Liver (tissue), 3 donors: ENCODE data around the gene PINK1.

Experiments used
- CTCF ChIP-seq: fragments of 150-350 bp; IDR thresholded peaks from 2 replicates; pipeline ENCODE4 v1.5.1; 2017; ENCODE audit warnings: improper control_type of control experiment, low read depth, low read length; ENCODE audit not compliant: missing input control
- FOXA1 ChIP-seq: IDR thresholded peaks from 2 replicates; pipeline ENCODE4 v1.6.1; 2016; ENCODE audit warnings: antibody characterized with exemption
- MAX ChIP-seq: IDR thresholded peaks from 2 replicates; pipeline ENCODE4 v1.6.1; 2016; ENCODE audit warnings: antibody characterized with exemption
- RAD21 ChIP-seq, 2 donors: IDR thresholded peaks; 2 replicates each; pipeline ENCODE4 v1.6.1; 2016; ENCODE audit warnings: antibody characterized with exemption in 2 of 2, mild to moderate bottlenecking in 2 of 2
- RXRA ChIP-seq, 2 donors: IDR thresholded peaks; 2 replicates each; pipeline ENCODE4 v1.6.1; 2017 to 2018; ENCODE audit warnings: antibody characterized with exemption in 2 of 2, mild to moderate bottlenecking in 1 of 2
- SP1 ChIP-seq: IDR thresholded peaks from 2 replicates; pipeline ENCODE4 v1.6.1; 2018; ENCODE audit warnings: antibody characterized with exemption, mild to moderate bottlenecking
- TAF1 ChIP-seq: conservative IDR thresholded peaks from 2 replicates; pipeline ENCODE4 v1.6.1; 2016; ENCODE audit warnings: antibody characterized with exemption, mild to moderate bottlenecking
- TF ChIP-seq, protein P1 (sequence below): IDR thresholded peaks from 2 replicates; pipeline ENCODE4 v1.6.1; 2016; ENCODE audit warnings: antibody characterized with exemption, mild to moderate bottlenecking
- donor health status: healthy.
- donor health status: healthy.

DNA sequence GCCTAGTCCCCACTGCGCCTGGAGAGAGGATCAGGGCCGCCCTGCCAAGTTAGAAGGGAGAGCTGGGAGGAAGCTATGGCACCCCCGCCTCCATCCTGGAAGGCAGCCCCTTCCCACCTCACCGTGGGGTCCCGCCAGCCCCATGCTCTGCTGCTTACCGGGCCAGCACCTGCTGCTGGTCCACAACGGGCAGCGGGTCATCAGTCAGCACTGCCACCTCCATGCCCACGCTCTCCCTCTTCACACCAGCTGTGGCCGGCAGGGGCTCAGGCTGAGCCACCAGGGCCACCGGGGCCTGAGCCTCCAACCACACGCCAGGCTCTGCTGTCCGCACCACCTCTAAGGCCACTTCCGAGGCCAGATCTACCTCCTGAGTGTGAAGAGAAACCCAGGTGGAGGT lies 51.4 kb downstream of the PINK1 start:
- TF ChIP-seq CTCF = no peak
- TF ChIP-seq RAD21 (IDR thresholded peaks at IDR 0.05) = no peak
- no peak for TF ChIP-seq SP1
- TF ChIP-seq, protein P1, sequence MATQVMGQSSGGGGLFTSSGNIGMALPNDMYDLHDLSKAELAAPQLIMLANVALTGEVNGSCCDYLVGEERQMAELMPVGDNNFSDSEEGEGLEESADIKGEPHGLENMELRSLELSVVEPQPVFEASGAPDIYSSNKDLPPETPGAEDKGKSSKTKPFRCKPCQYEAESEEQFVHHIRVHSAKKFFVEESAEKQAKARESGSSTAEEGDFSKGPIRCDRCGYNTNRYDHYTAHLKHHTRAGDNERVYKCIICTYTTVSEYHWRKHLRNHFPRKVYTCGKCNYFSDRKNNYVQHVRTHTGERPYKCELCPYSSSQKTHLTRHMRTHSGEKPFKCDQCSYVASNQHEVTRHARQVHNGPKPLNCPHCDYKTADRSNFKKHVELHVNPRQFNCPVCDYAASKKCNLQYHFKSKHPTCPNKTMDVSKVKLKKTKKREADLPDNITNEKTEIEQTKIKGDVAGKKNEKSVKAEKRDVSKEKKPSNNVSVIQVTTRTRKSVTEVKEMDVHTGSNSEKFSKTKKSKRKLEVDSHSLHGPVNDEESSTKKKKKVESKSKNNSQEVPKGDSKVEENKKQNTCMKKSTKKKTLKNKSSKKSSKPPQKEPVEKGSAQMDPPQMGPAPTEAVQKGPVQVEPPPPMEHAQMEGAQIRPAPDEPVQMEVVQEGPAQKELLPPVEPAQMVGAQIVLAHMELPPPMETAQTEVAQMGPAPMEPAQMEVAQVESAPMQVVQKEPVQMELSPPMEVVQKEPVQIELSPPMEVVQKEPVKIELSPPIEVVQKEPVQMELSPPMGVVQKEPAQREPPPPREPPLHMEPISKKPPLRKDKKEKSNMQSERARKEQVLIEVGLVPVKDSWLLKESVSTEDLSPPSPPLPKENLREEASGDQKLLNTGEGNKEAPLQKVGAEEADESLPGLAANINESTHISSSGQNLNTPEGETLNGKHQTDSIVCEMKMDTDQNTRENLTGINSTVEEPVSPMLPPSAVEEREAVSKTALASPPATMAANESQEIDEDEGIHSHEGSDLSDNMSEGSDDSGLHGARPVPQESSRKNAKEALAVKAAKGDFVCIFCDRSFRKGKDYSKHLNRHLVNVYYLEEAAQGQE = no peak
- no peak for TF ChIP-seq RXRA (IDR thresholded peaks at IDR 0.05)
- no peak for TF ChIP-seq MAX
- no peak for TF ChIP-seq TAF1
- no peak for TF ChIP-seq FOXA1
